ENCODE results near the gene ARID5B.

The ARID5B gene

DNA sequence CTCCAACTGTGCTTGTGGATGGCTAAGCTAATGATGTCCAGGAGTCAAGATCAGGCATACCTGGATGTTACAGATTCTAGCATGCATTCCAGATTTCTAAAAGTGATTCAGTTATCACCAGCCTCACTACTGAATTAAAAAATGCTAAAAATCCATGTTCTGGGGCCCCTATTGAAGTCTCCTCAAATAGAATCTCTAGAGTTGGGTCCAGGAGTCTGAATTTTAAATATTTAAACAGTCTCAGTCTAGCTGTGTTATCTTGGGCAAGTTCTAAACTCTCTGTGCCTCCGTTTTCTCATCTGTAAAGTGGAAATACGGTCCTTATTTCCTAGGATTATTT lies 5.0 kb downstream of the ARID5B start:
- DNase-seq, result no peak

DNA sequence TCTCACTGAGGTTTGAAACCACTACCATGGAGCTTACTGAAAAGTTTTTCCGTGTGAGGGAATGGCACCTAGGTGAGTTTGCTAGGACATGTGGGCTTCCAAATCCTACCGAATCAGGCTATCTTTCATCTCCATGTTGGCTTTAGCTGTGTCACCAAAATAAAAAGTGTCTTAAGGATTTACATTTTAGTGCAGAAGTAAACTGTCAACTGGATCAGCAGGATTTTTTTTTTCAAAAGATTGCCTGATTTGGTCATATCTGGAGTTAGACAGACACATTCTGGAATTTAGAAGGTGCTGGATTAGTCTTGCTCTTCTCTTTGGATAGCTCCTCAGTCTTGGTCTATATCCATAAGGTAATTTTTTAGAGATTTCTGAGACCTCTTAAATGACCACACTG lies 5.5 kb downstream of the ARID5B start:
- no peak for DNase-seq

DNA sequence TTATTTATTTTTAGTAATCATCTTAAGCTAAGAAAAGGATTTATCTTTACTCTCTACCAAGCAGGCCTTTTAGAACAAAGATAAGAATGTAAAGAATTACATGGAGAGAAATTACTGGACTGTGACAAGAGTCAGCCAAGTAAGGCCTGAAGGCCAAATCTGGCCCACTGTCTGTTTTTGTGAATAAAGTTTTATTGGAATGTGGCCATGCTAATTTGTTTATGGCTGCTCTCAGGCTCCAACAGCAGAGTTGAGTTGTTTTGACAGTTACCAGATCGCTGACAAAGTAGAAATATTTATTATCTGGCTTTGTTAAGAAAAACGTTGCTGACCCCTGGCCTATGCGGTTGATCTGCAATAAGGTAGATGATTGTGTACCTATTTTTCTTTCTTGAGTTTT lies 6.1 kb downstream of the ARID5B start:
- DNase-seq, result no peak

DNA sequence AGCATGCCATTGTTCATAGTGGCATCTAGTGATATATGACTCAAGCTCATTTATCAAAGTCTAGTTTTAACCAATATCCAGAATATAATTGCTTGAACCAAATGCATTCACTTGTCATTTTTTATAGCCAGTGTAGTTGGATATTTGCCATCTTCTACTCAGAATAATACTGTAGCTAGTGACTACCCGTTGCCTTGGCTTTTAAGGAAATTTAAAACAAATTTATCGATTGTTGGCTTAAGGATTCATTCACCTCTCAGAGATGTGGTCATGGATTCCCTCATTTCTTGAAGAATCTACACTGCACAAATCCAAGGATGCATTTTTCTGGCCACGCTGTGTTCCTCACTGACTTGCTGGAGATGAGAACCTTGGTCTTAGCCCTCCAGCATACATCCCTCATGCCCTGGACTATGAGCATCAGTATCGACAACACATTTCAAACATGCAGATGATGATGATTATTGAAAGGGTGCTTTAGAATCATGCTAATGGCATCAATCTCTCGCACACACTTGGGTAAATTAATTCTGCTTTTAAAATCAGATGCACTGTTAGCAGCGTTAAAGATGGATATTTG lies 8.8 kb downstream of the ARID5B start:
- no peak for DNase-seq

DNA sequence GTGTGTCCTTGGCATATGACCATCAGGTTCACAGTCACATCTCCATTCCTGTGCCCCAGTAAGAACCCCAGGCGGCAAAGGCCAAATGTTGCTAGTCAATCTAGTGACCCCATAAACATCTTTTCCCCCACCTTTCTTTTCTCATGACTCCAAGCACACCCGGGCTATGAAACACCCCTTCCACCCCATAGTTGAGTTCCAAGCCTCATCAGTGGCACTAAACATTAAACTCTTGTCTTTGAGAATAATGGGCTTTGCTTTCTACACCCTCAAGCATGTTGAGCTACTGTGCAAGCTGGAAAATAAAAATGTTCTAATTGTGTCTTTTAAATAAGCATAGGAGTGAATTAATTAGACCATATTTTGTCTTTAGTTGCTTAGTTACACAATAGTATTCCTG lies 9.4 kb downstream of the ARID5B start:
- no peak for DNase-seq

DNA sequence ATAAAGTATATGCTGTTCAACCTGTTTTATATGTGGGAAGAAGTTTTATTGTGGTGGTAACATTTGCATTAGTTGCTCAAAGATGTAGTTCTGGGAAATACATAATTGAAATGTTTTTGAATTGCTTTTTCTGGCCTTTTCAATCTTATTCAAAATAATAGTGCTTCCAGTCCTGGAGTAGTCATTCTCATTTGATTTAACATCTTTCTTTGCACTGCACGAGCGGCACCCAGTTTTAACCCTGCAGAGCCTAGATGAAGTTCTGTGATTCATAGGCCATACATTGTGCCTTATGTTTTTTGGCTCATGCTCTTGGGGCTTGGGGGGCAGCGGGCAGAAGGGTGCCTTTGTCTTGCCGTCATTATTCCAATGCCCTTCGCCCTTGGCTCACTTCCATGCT lies 9.9 kb downstream of the ARID5B start:
- DNase-seq, result no peak

DNA sequence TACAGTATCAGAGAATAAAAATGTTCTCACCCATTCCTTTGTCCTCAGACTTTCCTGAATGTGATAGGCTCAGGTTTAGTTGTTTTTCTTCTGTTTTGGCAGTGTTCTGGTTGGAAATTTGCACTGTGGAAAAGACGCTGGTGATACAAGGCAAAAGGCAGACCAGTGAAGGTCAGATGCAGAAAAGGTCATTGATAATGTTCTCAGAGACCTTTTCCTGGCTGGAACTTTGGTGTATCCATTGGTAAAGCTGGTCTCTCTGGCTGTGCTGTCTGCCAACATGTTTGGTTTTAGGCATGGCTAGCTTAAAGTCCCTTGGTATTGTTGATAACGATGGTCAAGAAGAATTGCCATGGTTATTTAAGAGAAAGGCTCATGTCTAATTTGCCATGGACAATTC lies 11.5 kb downstream of the ARID5B start:
- no peak for DNase-seq

DNA sequence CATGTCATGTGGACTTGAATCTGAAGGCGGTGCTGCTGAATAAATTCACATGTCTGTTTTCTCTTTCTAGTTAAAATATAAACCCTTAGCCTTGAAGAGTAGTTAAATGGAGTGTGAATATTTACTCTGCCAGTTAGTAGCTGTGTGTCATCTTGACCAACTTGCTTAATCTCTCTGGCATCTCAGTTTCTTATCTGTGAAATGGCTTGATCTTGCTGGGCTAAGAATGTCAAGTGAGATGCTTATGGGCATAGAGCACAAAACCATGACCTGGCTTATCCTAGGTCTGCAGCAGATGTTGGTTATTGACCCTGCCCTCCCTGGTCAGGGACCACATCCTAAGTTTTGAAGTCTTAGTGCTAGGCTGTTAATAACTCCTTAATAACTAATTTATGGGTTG lies 16.6 kb downstream of the ARID5B start:
- DNase-seq, result no peak

DNA sequence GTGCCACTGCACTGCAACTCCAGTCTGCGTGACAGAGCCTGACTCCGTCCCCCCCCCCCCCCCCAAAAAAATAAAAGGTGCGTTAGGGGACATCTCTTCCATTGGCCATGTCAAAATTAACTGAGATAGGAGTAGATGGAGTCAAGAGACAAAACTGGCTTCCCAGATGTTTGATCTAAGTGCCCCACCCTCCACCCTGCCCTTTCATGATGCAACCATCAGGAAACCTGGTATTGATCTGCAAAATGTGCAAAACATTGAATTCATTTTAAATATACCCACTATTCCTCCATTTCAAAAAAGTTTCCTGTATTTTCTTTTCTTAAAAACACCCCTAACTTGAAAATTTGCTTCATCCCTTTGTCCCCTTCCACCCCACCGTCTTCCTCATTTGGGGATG lies 17.5 kb downstream of the ARID5B start:
- DNase-seq, result no peak

DNA sequence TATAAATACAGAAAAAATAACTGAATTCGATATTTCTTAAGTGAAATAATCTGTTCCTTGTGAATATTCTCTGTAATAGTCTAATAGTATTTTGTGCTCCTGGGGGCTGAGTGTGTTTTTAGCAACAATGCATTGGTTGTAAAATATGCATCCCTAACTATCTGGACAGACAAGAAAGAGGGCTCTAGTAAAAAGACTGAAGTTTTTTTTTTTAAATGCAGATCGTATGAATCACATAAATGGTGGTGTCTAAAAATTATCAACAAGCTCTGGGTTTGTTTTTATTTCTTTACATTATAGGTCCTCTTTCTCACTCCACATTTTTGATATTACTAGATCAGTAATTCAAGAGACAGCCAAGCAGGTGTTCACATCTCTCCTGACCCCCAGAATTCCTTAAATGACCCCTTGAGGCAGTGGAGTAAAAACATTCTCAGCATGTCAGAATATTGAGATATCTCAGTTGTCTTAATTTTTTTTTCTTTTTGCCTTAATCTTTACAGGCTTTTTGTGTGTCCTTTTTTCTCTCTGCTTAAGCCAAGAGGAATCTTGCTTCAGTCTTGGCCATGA lies 18.2 kb downstream of the ARID5B start:
- DNase-seq, result no peak

DNA sequence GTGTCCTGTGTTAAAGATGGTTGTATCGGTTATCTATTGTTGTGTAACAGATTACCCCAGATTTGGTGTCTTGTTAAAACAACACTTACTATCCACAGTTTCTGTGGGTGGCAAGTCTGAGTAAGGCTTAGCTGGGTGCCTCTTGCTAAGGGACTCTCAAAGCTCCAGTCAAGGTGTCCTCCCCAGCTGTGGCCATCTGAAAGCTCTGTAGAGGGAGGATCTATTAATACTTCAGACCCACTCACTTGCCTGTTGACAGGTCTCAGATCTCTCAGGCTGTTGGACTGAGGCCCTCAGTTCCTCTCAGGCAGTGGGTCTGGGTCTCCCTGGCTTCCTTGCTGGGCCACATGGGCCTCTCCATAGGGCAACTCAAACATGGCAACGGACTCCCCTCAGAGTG lies 19.6 kb downstream of the ARID5B start:
- DNase-seq, result no peak

DNA sequence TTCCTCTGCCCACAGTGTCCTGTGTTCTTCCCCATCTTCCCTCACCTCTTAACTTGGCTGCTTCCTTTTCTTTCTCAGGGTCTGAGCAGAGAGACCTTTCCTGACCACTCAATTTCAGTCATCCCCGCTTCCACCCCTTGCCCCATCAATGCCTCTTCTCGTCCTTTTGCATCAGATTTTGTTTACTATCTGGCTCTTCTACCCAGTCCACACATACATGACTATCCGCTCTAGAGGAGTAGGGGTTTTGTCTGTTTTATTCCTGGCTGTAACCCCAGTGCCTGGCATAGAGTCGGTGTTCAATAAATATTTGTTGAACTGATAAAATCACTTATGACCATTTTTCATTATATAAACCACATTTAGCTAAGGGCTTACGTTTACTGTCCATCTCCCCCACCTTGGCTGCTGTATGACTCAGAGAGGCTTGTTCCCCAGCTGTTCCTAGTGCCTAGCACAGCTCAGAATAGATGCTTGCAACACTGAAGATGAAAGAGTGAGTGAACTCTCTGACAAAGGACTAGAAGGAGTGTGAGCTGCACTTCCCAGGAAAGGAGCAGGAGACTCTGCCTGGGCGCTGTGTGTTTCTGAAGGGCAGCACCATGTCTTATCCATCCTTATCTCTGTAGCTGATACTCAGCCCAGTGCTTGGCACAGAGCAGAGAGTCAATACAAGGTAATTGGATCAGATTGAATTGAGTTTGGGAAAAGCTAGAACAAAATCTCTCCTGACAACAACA lies 21.9 kb downstream of the ARID5B start:
- DNase-seq, result no peak

DNA sequence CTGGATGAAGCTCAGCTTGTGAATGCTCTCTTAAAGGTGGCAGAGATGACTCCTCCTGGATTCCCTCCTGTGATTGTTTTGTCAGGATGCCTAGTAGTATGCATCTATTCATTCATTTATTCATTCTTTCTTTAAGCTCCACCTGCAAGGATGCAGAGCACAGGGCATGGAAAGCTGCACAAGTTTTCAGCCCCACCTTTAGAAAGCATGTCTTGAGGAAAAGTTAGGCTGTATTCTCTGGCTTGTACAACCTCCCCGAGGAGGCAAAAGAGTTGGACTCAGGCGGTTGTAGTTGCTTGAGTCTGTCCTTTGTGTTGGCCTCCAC lies 22.4 kb downstream of the ARID5B start:
- no peak for DNase-seq

DNA sequence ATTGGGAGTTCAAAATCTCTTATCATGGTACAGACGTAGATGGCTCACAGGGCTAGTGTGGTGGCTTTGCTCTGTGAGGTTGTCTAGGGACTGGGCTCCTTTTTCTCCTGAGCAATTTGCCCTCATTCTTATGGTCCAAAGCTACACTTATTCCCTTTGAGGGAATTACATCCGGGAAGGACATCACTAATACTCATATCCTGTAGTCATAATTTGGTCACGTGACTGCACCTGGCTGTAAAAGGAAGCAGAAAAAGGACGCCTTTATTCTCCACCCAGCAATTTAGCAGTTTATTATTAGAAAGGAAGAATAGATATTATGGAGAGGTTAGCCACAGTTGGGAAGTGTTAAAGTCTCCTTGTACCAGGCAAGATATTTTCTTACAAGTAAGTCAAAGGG lies 28.1 kb downstream of the ARID5B start:
- DNase-seq, result no peak

DNA sequence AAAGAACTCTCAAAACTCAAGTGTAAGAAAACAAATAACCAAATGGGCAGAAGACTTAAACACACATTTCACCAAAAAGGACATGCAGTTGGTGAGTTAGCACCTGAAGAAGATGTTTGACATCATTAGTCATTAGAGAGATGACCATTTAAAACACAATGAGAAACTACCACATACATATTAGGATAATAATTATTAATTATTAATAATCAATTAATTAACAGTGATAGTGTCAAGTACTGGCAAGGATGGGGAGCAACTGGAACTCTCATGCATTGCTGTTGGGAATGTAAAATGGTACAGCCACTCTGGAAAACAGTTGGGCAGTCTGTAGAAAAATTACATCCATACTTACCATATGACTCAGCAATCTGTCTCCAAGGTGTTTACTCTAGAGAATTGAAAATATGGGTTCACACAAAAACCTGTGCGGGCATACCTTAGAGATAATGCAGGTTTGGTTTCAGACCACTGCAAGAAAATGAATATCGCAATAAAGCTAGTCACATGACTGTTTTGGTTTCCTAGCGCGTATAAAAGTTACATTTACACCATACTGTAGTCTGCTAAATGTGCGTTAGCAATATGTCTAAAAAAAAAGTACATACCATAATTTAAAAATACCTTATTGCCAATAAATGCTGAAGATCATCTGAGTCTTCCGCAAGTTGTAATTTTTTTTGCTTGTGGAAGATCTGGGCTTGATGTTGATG lies 30.3 kb downstream of the ARID5B start:
- no peak for DNase-seq

DNA sequence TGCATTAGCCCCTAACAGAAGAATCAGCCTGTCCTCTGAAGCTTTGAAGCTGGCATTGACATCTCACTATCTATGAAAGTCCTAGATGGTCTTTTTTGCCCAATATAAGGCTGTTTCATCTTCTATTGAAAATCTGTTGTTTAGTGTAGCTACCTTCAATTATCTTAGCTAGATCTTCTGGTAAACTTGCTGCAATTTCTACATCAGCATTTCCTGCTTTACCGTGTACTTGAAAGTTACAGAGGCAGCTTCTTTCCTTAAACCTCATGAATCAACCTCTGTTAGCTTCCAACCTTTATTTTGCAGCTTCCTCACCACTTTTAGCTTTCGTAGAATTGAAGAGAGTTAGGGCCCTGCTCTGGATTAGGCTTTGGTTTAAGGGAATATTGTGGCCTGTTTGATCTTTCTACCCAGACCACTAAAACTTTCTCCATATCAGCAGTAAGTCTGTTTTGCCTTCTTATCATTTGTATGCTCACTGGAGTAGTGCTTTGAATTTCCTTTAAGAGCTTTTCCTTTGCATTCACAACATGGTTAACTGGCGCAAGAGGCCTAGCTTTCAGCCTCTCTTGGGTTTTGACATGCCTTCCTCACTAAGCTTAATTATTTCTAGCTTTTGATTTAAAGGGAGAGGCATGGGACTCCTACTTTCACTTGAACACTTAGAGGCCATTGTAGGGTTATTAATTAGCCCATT lies 32.5 kb downstream of the ARID5B start:
- no peak for DNase-seq

DNA sequence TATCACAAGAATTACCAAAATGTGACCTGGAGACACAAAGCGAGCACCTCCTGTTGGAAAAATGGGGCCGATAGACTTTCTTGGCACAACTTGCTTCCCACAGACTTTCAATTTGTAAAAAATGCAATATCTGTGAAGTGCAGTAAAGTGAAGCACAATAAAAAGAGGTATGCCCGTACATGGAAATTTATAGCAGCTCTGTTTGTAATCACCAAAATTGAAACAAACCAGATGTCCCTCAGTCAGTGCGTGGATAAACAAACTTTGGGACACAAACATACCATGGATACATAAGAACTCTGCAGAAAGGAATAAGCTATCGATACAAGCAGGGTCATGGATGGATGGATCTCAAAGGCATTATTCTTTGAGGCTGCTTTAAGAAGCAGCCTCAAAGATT lies 33.6 kb downstream of the ARID5B start:
- no peak for DNase-seq

DNA sequence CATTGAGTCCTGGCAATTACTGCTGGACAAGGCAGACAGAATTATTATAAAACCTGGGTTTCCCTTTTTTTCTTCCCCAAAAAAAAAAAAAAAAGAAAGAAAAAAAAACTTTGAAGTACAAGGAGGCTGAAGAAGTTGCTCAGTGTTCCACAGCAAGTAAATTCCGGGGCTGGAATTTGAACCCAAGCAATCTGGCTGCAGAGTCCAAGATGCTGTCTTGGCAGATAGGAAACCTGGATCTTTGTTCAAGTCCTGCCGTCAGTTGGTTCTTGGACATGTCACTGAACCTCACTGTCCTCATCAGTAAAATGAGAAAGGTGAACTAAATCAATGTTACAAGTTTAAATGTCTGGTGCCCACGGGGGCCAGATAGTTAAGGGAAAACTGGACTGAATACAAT lies 35.3 kb downstream of the ARID5B start:
- no peak for DNase-seq

DNA sequence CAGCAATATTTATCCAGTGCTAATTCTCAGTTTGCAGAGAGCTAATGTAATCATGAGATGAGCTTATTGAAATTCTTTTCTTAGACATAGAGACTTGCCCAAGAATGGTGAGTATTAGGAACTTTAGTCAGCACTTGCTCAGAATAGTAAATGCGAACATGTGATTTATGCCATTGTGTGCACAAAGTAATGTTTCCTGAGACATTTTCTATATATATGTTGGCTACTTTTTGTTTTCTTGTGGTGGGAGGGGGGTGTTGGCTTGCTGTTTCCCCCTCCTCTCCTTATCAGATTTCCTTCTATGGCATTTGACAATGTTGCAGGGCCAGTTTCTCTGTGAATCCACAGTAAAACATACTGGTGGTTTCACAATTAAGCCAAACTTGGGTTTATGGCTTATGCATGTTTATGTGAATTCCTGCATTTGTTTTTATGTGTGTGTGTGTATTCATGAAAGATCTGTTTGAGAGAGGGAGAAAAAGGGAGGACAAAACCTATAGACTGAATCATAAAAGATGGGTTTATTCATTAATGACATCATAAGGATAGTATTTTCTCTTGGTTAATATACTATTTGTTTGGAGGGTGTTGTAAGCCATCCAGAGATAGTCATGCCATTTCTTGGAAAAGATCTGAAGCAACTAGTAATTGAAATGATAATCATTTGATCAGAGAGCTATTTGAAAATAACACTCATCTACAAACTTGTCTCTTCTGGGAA lies 36.3 kb downstream of the ARID5B start:
- DNase-seq, result no peak

DNA sequence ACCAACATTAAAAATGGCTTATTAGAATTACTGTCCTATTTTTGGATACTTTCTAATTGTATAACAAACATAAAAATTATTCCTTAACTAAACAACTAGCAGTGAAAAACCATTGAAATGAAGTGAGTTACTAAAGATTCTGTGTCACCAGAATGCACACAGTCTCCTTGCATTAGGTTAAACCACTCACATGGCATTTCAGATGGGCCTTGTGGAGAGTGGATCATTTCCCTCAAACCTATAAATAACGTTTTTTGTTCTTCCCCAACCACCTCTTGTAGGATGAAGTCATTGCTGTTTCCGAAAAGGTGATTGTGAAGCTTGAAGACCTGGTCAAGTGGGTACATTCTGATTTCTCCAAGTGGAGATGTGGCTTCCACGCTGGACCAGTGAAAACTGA lies 38.4 kb downstream of the ARID5B start:
- no peak for DNase-seq

DNA sequence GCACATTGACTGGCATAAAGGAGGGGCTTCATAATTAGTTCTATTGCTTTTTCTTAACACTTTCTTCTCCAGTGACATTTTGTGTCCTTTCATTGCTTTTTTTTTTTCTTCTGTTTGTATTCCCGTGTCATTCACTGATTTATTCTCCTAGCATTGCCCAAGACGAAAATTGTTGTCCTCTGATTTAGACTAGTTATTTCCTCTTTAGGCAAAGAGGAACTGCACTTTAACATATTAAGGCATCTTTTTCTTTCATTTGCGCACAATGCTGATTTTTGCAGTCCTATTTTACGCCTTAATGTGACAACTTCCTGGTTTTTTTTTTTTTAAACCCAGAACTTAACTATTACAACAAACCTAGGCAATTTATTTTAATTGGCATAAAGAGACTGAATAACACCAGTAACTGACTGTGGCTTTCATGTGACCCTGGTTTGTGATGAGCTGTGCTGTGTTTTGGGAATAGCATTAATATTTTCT lies 39.7 kb downstream of the ARID5B start:
- DNase-seq, result no peak

DNA sequence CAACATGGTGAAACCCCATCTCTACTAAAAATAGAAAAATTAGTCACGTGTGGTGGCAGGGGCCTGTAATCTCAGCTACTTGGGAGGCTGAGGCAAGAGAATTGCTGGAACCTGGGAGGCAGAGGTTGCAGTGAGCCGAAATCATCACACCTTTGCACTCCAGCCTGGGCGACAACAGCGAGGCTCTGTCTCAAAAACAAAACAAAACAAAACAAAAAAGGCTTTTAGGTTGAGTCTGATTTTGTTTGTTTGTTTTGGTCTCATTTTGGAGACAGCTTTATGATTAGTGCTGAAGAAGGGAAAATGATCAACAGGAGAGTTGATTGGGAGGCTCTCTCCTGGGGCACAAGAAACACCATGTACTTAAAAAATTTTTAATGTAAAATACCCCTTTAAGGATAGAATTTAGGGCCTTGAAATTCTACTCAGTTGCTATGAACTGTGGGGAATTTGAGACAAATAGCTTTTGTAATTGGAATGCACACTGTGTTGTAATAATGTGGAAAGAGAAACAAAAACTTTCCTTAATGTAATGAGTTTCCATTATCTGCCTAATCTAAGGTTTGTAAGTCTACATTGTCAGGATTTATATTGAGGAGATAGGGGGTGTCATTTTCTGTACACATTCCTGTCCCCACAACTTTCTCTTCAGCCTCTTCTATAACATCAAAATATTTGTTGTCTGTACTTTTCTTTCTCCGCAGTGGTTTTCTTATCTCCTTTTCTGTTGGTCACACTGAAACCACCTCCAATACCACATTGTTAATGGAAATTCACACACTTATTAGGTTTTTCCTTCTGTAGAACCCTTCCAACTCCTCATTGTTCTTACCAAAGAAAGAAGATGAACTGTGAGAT lies 41.3 kb downstream of the ARID5B start:
- no peak for DNase-seq

Data from activated T-cell treated with anti-CD3 and anti-CD28 coated beads, Interleukin-2, amount 50 U/mL, for 1 hour (primary cell).